GM21723 (cell line): ENCODE data around the gene GDNF.

Source experiments
- ATAC-seq: cut with Tn5 transposase; IDR thresholded peaks from one replicate; pipeline ENCODE4 v1.9.1; 2021; ENCODE audit warnings: mild to moderate bottlenecking, moderate library complexity; ENCODE audit not compliant: unreplicated experiment

GDNF gene

DNA sequence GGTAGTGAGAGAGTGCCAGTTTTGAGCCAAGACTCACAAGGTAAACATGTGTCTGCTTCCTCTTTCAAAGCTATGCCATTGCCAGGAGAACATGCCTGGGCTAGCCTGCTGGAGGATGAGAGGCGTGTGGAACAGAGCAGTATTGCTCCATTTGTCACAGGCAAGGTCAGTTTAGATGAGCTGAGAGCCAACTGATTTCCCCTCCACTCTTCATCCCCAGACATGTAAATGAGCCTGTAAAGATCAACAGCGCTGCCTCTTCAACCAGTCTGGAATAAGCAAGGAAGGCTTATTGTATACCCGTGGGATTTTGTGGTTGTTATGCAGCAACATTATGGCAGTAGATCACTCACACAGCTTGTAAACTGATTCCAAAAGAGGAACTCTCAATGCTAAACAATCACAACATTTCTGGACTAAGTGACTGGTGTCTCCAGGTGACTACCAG lies 8.2 kb upstream of the GDNF start:
- ATAC-seq: peak; percentile 79

DNA sequence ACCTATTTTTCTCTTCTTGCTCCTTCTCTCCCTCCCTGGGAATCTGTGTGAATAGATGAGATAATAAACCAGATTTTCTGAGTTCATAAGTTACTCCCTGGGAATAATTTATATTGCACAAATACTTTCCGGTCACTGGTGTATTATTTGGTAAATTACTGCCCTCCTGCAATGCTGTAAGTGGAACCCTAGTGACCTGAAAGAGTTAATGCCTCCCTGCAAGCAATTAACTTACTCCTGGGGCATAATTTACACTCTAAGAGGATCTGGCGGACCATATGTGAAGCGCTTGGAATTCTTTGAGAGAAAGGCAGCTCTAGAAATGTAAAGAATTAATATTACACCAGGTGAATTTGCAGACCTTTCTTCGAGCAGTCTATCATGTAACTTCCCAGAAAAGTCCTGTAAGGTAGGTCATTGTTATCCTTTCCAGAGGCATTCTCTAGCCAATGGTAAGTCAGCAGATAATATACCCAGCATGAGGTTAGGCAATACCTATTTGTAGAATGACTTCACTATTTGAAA lies 7.0 kb upstream of the GDNF start:
- no peak for ATAC-seq

- ATAC-seq: no peak
Observed at GRCh38 chr5:37844009-37844408, 4.2 kb upstream of the GDNF start.

GRCh38 chr5:37842048-37842447 lies 2.2 kb upstream of the GDNF start:
- ATAC-seq: no peak

DNA sequence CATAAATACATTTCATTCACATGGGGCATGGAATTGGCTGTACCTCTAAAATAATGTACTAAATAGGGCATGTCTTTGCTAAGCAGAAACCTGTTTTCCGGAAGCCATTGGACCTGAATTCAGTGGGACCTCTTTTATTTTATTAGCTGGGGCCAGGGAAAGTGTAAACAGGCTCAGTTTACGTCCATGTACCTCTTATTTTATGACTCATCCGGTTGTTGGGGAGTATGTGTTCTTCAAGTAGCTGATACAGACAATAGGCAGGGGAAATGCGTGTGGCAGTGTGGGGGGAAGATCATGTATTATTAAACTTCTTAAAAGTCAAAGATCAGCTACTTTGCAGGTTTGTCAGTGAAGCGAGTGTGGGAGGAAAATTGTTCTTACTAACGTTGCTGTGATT lies 1.4 kb upstream of the GDNF start:
- ATAC-seq: no peak

- no peak for ATAC-seq
Observed at GRCh38 chr5:37840053-37841034, 503 bp upstream of the GDNF start.

DNA sequence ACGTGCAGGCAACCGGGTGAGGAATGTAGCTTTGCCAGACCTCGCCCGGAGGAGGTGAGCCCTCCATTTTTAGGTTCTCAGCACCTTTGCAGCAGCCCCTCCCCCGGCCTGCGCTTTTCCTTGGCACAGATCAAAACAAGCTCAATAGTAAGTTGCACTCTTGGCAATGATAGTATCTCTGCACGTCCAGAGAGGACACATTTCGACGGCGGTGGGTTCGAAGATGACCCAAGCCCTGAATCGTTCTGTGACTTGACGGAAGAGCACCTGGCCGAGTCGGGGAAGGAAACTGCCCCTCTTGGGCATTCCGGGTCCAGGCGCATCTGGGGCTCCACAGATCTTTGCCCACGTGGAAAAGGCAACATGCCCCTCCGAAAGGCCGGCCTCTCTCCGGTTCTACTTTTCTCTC lies 904 bp downstream of the GDNF start:
- no peak for ATAC-seq

DNA sequence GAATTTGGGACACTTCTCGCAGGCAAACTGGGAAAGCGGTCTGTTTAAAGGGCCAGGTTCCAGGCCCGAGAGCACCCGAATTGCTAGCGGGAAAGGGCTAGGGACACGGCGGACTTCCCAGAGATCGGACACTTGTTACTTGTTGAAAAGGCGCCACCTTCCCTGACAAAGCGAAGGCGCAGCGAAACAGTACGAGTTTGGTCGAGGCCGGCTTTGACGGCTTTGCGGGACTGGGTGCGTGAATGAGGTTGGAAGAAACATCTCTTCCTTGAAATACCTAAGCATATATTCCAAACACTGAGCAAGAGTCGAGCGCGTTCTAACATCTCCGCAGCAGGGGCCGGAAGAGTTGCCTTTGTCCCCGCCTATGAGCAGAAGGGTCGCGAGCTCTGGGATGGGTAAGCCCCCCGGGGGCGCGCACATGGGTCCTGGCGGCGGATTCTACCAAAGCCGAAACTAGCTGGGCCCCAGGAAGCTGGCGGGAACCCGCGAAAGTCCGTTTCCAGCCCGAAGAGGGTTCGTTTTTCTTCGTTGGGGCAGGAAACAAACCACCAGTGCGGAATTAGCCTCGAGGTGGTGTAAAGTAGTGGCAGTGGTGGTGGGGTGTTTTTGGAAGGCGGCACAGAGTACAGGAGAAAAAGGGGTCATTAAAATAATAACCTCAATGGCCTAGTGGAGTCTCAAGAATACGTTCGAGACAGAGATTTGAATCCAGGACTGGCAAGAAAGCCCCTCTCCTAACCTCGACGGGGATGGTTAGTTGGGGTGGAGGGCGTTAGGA lies 1.5 kb downstream of the GDNF start:
- ATAC-seq: no peak

GRCh38 chr5:37837414-37838032 lies 2.3 kb downstream of the GDNF start:
- peak; percentile 70 for ATAC-seq

- peak; percentile 27 for ATAC-seq
Observed at GRCh38 chr5:37836592-37837413, 3.0 kb downstream of the GDNF start.

GRCh38 chr5:37836235-37836591 lies 3.6 kb downstream of the GDNF start:
- no peak for ATAC-seq

- no peak for ATAC-seq
Observed at GRCh38 chr5:37835380-37835973, 4.4 kb downstream of the GDNF start.

- no peak for ATAC-seq
Observed at GRCh38 chr5:37834542-37835379, 5.1 kb downstream of the GDNF start.

- no peak for ATAC-seq
Observed at GRCh38 chr5:37833990-37834389, 5.9 kb downstream of the GDNF start.

DNA sequence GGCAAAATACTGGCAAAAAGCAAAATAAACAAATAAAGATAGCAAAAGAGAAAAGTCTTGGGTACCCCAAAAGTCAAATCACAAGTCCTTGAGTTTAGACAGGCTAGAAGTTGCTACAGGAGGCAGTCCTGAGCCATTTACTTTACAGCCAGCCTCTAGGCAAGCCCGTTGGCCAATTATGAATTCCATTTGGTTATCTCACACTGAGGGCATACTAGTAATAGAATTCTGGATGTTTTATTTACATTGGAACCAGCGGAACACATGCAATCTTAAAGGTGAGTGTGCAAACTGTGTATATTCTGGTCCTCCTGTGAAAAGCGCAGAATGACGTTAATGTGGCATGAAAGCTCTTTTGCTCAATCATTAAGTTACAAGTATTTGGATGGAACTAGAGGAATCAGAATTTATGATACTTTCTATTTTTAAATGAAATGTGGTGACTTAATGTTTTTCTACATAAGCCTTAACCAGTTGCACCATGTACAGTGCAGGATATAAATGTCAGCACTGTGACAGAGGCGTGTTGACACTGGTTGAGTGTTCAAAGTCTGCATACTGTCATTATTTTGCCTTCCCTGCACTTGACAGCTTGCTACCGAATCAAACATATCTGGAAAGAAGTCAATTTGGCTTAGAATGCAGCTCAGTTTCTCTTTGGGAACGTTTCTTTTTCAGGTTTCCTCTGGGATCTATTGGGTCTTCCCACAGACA lies 7.9 kb downstream of the GDNF start:
- no peak for ATAC-seq

- no peak for ATAC-seq
Observed at GRCh38 chr5:37830348-37830747, 9.5 kb downstream of the GDNF start.

- ATAC-seq: no peak
Observed at GRCh38 chr5:37825334-37825915, 14.4 kb downstream of the GDNF start.
